ENCODE results near the gene EXOC2. TPM values are rescaled to one million over a fixed set of nuclear protein-coding genes. Genes with fewer than 3 reads are reported as not detected.

The EXOC2 gene
- total RNA-seq, 4 donors from 2014 or later, result 17.8 to 24.8 (median 21.4) TPM

- H3K4me1 ChIP-seq, result no peaks in the 10 kb centered on the region
- no peaks in the 10 kb centered on the region for H3K9me3 ChIP-seq
- H3K27ac ChIP-seq, result no peak overlapping the region
- intact Hi-C loops (cut with DNase I), result no loop called here
- no peak for TF ChIP-seq POLR2A (IDR thresholded peaks at IDR 0.05)
- TF ChIP-seq CTCF (IDR thresholded peaks at IDR 0.05), result no peak
- no peak for DNase-seq
- H3K4me3 ChIP-seq, result no peak overlapping the region
- H3K27me3 ChIP-seq, result peaks cover 0 to 24% (median 0%) of the 10 kb centered on the region in 4 donors
- WGBS, 2 donors, result 76 to 80% methylated on average over 12 to 14 of the region's 14 CpGs
- H3K36me3 ChIP-seq, result no peaks in the 10 kb centered on the region
Measured at GRCh38 chr6:733431-734219, 40.7 kb upstream of the EXOC2 start.

- Histone ChIP-seq H3K4me1 (no peaks in the 10 kb centered on the region), H3K27ac (no peak overlapping the region), H3K36me3 (no peaks in the 10 kb centered on the region), H3K4me3 (no peak overlapping the region), H3K27me3 (peaks cover 0 to 33% (median 0%) of the 10 kb centered on the region in 4 donors), H3K9me3 (no peaks in the 10 kb centered on the region)
- intact Hi-C loops (cut with DNase I), result no loop called here
- DNase-seq, result no peak
- 53 to 69% methylated on average over 7 of the region's 7 CpGs for WGBS, 2 donors
- TF ChIP-seq POLR2A (IDR thresholded peaks at IDR 0.05) (no peak), CTCF (IDR thresholded peaks at IDR 0.05) (no peak)
Measured at GRCh38 chr6:731924-732323, 39.0 kb upstream of the EXOC2 start.

GRCh38 chr6:729606-730320, 36.8 kb upstream of the EXOC2 start:
- 71 to 81% methylated on average over 7 to 9 of the region's 10 CpGs for WGBS, 2 donors
- no peaks in the 10 kb centered on the region for H3K36me3 ChIP-seq

GRCh38 chr6:727856-728255, 34.9 kb upstream of the EXOC2 start:
- Histone ChIP-seq H3K4me3 (no peak overlapping the region), H3K36me3 (no peaks in the 10 kb centered on the region), H3K9me3 (no peaks in the 10 kb centered on the region), H3K27me3 (peaks cover 0 to 39% (median 0%) of the 10 kb centered on the region in 4 donors), H3K27ac (no peak overlapping the region), H3K4me1 (no peaks in the 10 kb centered on the region)
- DNase-seq, result no peak
- TF ChIP-seq CTCF (IDR thresholded peaks at IDR 0.05) (no peak), POLR2A (IDR thresholded peaks at IDR 0.05) (no peak)
- intact Hi-C loops (cut with DNase I), result loop anchor here (10.0 kb wide), 1 partner anchor 657 kb away; the partner anchor contains the start of gene FOXF2
- WGBS, 2 donors, result 38 to 39% methylated on average over 3 of the region's 3 CpGs

More at GRCh38 chr6:729606-730320, 36.8 kb upstream of the EXOC2 start:
- intact Hi-C loops (cut with DNase I), result loop anchor here (10.0 kb wide), 1 partner anchor 655 kb away; the partner anchor contains the start of gene FOXF2
- no peak overlapping the region for H3K4me3 ChIP-seq
- TF ChIP-seq POLR2A (IDR thresholded peaks at IDR 0.05), result no peak
- TF ChIP-seq CTCF (IDR thresholded peaks at IDR 0.05), result no peak
- no peak overlapping the region for H3K27ac ChIP-seq
- H3K9me3 ChIP-seq, result no peaks in the 10 kb centered on the region
- no peak for DNase-seq
- H3K4me1 ChIP-seq, result no peaks in the 10 kb centered on the region
- H3K27me3 ChIP-seq, result peaks cover 0 to 33% (median 0%) of the 10 kb centered on the region in 4 donors

- Histone ChIP-seq H3K4me1 (peaks cover 0 to 4% (median 0%) of the 10 kb centered on the region in 3 donors), H3K36me3 (no peaks in the 10 kb centered on the region), H3K9me3 (no peaks in the 10 kb centered on the region), H3K4me3 (no peak overlapping the region), H3K27me3 (peaks cover 0 to 13% (median 0%) of the 10 kb centered on the region in 4 donors), H3K27ac (no peak overlapping the region)
- WGBS, 2 donors, result 63 to 83% methylated on average over 3 of the region's 3 CpGs
- intact Hi-C loops (cut with DNase I), result loop anchor here (10.0 kb wide), 1 partner anchor 661 kb away; the partner anchor contains the start of gene FOXF2
- DNase-seq, result no peak
- TF ChIP-seq POLR2A (IDR thresholded peaks at IDR 0.05), result no peak
- no peak for TF ChIP-seq CTCF (IDR thresholded peaks at IDR 0.05)
Measured at GRCh38 chr6:723540-723939, 30.6 kb upstream of the EXOC2 start.
